GM18511 (cell line): ENCODE results near the gene AMHR2.

Experiments used
- ATAC-seq: cut with Tn5 transposase; IDR thresholded peaks from one replicate; pipeline ENCODE4 v1.9.1; 2021; ENCODE audit warnings: mild to moderate bottlenecking, moderate library complexity; ENCODE audit not compliant: unreplicated experiment

AMHR2 gene

DNA sequence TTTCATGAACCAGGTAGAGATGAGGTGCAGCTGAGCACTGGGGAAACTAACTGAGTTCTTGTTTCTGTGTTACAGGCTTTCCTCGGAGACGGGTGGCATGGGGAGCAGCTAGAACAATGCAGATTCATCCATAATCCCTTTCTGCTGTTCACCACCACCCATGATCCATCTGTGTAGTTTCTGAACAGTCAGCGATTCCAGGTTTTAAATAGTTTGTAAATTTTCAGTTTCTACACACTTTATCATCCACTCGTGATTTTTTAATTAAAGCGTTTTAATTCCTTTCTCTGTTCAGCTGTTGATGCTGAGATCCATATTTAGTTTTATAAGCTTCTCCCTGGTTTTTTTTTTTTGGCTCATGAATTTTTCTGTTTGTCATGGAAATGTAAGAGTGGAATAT lies 55.7 kb downstream of the AMHR2 start:
- no peak for ATAC-seq

DNA sequence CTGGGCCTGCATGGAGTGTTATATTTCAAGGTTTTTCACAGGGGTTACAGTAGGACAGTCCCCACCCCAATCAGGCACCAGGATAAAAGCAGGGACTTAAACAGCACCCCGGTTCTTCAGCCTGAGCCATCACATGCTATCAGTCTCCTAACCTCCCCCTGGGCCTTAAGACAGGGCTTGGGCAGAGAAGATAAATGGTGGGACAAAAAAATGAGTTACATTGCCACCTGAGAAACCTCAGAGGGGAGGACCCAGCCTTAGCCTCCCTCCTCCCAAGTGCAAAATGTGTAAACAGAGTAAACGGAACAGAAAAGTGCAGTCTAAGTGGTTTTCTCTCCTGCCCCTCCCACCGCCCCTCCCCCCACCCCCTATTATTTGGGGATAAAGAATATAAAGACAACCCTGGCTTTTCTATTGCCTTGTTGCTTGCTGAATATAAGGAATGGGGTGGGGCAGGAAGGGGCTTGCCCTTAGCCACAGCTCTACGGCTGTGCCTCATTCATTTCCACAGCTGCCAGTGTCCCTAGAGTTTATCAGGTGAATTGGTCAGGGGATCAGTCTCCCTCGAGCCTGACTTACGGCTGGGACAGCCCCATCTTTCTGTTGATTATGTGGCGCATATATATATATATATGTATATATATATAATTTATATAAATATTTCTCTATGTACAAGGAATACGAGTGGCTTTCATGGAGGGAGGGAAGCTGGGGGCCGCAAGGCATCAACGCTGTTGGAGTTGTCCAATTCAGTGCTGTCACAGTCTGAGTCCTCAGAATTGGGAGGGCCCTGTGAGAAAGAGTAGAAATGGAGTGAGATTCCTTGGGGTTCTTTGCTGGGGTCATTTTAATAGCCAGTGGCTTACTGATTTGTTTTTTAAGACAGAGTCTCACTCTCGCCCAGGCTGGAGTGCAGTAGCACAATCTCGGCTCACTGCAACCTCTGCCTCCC lies 57.1 kb downstream of the AMHR2 start:
- no peak for ATAC-seq
